ENCODE data around the gene TAF11L14. TPM values are rescaled to one million over a fixed set of nuclear protein-coding genes. Genes with fewer than 3 reads are reported as not detected.
"Not testable (repeated sequence)": the region's sequence is repeated elsewhere in the genome, so short reads cannot be mapped to it uniquely, and the experiment has no call there.

Gene TAF11L14
- total RNA-seq, 3 donors from 2014 or later (not counting 1 experiment from before 2014, with no cell fraction given): not detected

DNA sequence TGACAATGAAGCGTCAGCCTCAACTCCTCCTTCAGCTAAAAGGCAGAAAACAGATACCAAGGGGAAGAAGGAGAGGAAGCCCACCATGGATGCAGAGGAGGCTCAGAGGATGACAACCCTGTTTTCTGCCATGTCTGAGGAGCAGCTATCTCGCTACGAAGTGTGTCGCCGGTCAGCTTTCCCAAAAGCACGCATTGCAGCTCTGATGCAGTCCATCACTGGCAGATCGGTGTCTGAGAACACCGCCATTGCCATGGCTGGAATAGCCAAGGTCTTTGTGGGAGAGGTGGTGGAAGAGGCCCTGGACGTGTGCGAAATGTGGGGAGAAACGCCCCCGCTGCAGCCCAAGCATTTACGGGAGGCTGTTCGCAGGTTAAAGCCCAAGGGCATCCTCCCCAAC lies 29.3 kb upstream of the TAF11L14 start:
- DNase-seq (no peak), ATAC-seq (no peak)
- Histone ChIP-seq H3K9me3 (ENCODE audit: control insufficient read depth, insufficient read depth, low read length) (no peaks in the 10 kb centered on the region), H3K27me3 (ENCODE audit: control insufficient read depth, insufficient read depth, low read length) (no peaks in the 10 kb centered on the region), H3K4me1 (ENCODE audit: control insufficient read depth, insufficient read depth, low read length) (no peaks in the 10 kb centered on the region), H3K27ac (ENCODE audit: low read length) (no peak overlapping the region), H3K36me3 (ENCODE audit: control insufficient read depth, insufficient read depth, low read length) (no peaks in the 10 kb centered on the region), H3K4me3 (ENCODE audit: low read length) (no peak overlapping the region)
- whole genome bisulfite sequencing (ENCODE audit: insufficient coverage): 91% methylated on average over 9 of the region's 14 CpGs
- Mint-ChIP-seq H3K27me3 (ENCODE audit: low read depth in 2 of 2) (no peaks in the 10 kb centered on the region), H3K4me3 (no peak overlapping the region), H3K9me3 (peaks cover 5 to 12% of the 10 kb centered on the region in 2 donors), H3K27ac (no peak overlapping the region), H3K36me3 (peaks cover 6% of the 10 kb centered on the region), H3K4me1 (no peaks in the 10 kb centered on the region)
- intact Hi-C loops (cut with micrococcal nuclease): no loop called here
- TF ChIP-seq, protein P1, sequence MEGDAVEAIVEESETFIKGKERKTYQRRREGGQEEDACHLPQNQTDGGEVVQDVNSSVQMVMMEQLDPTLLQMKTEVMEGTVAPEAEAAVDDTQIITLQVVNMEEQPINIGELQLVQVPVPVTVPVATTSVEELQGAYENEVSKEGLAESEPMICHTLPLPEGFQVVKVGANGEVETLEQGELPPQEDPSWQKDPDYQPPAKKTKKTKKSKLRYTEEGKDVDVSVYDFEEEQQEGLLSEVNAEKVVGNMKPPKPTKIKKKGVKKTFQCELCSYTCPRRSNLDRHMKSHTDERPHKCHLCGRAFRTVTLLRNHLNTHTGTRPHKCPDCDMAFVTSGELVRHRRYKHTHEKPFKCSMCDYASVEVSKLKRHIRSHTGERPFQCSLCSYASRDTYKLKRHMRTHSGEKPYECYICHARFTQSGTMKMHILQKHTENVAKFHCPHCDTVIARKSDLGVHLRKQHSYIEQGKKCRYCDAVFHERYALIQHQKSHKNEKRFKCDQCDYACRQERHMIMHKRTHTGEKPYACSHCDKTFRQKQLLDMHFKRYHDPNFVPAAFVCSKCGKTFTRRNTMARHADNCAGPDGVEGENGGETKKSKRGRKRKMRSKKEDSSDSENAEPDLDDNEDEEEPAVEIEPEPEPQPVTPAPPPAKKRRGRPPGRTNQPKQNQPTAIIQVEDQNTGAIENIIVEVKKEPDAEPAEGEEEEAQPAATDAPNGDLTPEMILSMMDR (IDR thresholded peaks at IDR 0.05): no peak

DNA sequence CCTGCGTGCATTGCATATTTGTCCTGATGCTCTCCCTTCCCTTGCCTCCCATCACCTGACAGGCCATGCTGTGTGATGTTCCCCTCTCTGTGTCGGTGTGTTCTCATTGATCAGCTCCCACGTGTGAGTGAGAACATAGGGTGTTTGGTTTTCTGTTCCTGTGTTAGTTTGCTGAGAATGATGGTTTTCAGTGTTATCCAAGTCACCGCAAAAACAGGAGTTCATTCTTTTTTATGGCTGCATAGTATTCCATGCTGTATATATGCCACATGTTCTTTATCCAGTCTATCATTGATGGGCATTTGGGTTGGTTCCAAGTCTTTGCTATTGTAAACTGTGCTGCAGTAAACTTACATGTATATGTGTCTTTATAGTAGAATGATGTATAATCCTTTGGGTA lies 26.8 kb upstream of the TAF11L14 start:
- H3K27ac ChIP-seq (ENCODE audit: low read length); H3K4me3 Mint-ChIP-seq; DNase-seq; H3K4me3 ChIP-seq (ENCODE audit: low read length); H3K27ac Mint-ChIP-seq; H3K4me1 Mint-ChIP-seq; H3K36me3 Mint-ChIP-seq; ATAC-seq; H3K9me3 ChIP-seq (ENCODE audit: control insufficient read depth, insufficient read depth, low read length); H3K27me3 ChIP-seq (ENCODE audit: control insufficient read depth, insufficient read depth, low read length); H3K27me3 Mint-ChIP-seq (ENCODE audit: low read depth in 2 of 2); H3K36me3 ChIP-seq (ENCODE audit: control insufficient read depth, insufficient read depth, low read length); intact Hi-C loops (cut with micrococcal nuclease); H3K4me1 ChIP-seq (ENCODE audit: control insufficient read depth, insufficient read depth, low read length): not testable (repeated sequence)
- peaks cover 3 to 18% of the 10 kb centered on the region in 2 donors for H3K9me3 Mint-ChIP-seq
- 82% methylated on average over 3 of the region's 4 CpGs for WGBS (ENCODE audit: insufficient coverage)

DNA sequence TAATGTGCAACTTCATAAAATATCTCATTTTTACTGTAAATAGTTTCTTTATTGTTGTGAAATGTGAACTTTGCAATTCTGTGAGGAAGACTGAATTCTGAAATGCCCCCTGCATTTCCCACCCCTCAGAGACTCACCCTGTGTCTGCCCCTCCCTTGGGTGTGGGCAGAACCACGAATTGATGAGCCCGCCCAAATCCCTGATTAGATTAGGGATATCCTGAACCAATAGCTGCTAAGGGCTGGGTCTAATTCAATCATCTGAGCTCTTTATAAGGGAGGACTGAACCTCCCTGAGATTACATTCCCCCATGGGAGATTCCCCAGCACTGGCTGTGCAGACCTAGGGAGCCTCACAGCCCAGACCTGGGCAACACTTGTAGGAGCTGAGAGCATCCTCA lies 24.2 kb upstream of the TAF11L14 start, which contains the start of gene TAF11L12:
Gene TAF11L12 (plus strand): TSS at position 301 of the 400 bp plus-strand sequence.
- H3K4me3 Mint-ChIP-seq; H3K4me3 ChIP-seq (ENCODE audit: low read length); H3K4me1 ChIP-seq (ENCODE audit: control insufficient read depth, insufficient read depth, low read length); H3K27me3 ChIP-seq (ENCODE audit: control insufficient read depth, insufficient read depth, low read length); H3K27ac Mint-ChIP-seq; H3K36me3 Mint-ChIP-seq; H3K27ac ChIP-seq (ENCODE audit: low read length); intact Hi-C loops (cut with micrococcal nuclease); H3K36me3 ChIP-seq (ENCODE audit: control insufficient read depth, insufficient read depth, low read length); H3K9me3 ChIP-seq (ENCODE audit: control insufficient read depth, insufficient read depth, low read length); H3K27me3 Mint-ChIP-seq (ENCODE audit: low read depth in 2 of 2); ATAC-seq; H3K4me1 Mint-ChIP-seq; DNase-seq: not testable (repeated sequence)
- WGBS (ENCODE audit: insufficient coverage): 75% methylated on average over 2 of the region's 2 CpGs
- H3K9me3 Mint-ChIP-seq: peaks cover 0 to 20% of the 10 kb centered on the region in 2 donors

DNA sequence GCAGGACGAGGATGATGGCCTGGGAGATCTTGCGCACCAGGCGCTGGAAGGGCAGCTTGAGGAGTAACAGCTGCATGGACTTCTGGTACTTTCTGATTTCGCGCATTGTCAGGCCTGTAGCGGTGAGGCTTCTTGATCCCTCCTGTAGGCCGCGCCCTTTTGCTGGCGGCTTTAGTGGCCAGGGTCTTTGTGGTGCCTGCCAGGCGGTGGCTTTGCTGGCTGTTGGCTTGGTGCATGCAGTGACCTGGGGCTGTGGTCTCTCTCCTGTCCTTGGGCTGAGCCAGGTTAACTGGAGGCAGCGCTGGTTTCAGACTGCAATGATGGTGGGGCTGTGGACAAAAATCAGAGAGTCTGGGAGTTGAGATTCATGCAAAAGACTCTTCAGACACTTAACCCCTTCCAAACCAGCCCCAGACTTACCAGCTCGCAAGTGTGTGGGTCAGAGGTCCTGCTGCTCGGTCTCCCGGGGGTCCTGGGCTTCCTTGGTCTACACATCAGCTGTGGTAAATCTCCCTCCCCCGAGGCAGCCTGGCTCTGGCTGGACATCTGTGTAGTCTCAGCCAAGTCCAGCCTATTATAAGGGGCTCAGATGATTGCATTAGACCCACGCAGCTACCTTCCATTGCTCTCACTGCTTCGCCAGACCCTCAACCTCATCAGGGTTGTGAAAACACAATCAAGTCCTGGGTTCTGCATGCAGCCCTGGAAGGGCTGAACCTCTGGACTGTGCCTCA lies 19.2 kb upstream of the TAF11L14 start:
- intact Hi-C loops (cut with micrococcal nuclease): no loop called here
- DNase-seq (no peak), ATAC-seq (no peak)

More for the DNA sequence above, 19.2 kb upstream of the TAF11L14 start:
- H3K27me3 Mint-ChIP-seq (ENCODE audit: low read depth in 2 of 2): no peaks in the 10 kb centered on the region
- H3K4me1 Mint-ChIP-seq: no peaks in the 10 kb centered on the region
- Histone ChIP-seq H3K36me3 (ENCODE audit: control insufficient read depth, insufficient read depth, low read length) (no peaks in the 10 kb centered on the region), H3K4me1 (ENCODE audit: control insufficient read depth, insufficient read depth, low read length) (no peaks in the 10 kb centered on the region), H3K27ac (ENCODE audit: low read length) (no peak overlapping the region), H3K4me3 (ENCODE audit: low read length) (no peak overlapping the region), H3K9me3 (ENCODE audit: control insufficient read depth, insufficient read depth, low read length) (no peaks in the 10 kb centered on the region), H3K27me3 (ENCODE audit: control insufficient read depth, insufficient read depth, low read length) (no peaks in the 10 kb centered on the region)
- WGBS (ENCODE audit: insufficient coverage): 91% methylated on average over 17 of the region's 17 CpGs
- H3K36me3 Mint-ChIP-seq: no peaks in the 10 kb centered on the region
- TF ChIP-seq, protein P1 (IDR thresholded peaks at IDR 0.05): no peak
- no peak overlapping the region for H3K4me3 Mint-ChIP-seq
- H3K27ac Mint-ChIP-seq: no peak overlapping the region
- peaks cover 0 to 15% of the 10 kb centered on the region in 2 donors for H3K9me3 Mint-ChIP-seq

Data from natural killer cell (primary cell).